ENCODE data around the gene SLC30A4.
"Not testable (repeated sequence)": the region's sequence is repeated elsewhere in the genome, so short reads cannot be mapped to it uniquely, and the experiment has no call there.

Gene SLC30A4, protein sequence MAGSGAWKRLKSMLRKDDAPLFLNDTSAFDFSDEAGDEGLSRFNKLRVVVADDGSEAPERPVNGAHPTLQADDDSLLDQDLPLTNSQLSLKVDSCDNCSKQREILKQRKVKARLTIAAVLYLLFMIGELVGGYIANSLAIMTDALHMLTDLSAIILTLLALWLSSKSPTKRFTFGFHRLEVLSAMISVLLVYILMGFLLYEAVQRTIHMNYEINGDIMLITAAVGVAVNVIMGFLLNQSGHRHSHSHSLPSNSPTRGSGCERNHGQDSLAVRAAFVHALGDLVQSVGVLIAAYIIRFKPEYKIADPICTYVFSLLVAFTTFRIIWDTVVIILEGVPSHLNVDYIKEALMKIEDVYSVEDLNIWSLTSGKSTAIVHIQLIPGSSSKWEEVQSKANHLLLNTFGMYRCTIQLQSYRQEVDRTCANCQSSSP

DNA sequence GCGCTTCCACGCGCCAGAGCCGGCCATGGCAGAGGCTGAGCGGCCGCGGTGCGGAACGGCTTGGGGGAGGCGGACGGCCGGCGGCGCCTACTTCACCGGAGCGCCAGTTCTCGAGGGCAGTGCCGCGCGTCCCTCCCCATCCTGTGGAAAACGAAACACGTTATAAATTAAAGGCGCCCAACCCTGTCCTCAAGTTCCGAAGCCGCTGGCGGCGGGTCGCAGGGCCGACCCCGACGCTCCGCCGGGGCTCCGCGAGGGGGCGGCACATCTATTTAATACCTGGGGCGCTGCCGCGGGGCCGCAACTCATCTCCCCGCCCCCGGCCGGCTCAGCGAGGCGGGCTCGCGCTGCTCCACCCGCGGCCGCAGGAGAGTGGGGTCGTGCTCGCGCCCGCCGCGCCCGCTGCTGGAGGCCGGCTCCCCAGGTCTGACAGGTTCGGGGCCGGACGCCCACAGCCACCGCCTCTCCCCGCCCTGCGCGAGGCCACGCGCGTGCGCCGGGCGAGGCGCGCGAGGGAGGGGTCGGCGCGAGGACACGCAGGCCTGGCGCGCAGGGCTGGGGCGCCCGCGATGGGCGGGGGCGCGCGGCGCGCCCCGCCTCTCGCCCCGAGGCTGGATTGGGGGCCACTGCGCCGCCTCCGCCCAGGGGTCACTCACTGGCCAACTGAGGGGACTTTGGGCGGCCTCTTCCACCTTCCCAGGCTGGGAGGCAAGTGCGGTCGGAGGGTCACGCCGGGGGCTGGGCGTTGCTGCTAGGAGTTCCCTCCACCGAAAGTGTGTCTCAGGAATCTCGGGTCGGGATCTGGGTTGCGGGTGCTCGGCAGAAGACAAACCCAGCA lies at the start of gene SLC30A4:
Gene SLC30A4, minus strand, starts transcription at position 428 of the 838 bp plus-strand sequence. Its CDS starts 401 bp downstream, at position 27.
- no peak for FAIRE-seq

DNA sequence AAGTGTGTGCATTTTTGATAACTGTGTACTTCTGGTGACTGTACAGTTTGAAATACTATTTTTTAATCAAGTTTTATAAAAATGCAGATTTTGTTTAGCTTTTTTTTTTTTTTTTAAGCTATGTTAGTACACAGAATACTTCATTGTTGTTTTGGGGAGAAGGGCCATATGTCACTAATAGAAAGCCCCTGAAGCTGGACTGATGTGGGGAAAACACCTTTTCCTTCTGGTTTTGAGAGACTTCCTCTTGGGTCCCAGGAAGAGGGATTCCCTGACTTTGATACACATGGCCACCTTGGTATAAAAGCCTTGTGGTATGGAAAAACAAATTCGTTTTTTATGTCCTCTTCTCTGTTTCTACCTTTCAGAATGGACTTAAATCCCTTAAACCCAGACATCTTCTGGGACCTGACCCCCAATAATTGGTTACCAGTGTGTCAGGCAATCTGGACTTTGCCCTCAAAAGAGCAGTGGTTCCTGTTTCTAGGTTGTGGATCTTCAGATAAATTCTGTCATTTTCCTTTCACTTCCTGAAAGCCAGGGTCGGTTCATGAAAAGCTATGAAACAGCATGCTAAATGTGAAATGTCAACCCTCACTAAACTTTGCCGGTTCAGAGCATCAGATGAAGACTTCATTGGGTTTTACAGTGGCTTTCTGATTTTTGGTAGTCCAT lies 33.5 kb upstream of the SLC30A4 start:
- FAIRE-seq, result no peak

DNA sequence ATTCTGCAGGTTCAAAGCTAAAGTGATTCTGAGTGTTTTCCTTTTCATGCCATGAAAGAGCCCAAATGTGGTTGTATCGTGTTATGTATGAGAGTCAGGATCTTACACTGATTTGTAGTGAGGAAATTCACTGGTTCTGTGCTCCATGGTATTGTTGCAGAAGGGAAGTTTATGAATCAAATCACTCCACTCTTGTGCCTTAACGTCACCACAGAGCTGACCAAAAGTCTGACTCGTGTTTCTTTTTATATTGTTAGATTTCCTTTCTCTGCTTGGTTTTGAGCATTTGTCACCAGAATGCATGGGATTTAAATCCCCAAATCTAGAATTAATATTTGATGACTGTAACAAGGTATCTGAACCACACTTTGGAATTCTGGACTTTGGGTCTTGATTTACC lies 29.1 kb upstream of the SLC30A4 start:
- no peak for FAIRE-seq

DNA sequence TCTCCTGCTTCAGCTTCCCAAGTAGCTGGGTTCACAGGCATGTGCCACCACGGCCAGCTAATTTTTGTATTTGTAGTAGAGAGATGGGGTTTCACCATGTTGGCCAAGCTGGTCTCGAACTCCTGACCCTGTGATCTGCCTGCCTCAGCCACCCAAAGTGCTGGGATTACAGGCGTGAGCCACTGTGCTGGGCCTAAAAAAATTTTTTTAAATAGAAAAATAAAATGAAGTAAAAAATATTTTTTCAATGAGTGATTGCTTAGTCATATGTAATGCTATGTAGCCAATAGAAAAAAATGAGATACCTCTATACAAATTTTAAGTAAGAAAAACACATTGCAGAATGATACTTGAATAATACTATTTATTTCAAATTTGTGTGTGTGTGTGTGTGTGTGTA lies 27.9 kb upstream of the SLC30A4 start:
- FAIRE-seq, result no peak

DNA sequence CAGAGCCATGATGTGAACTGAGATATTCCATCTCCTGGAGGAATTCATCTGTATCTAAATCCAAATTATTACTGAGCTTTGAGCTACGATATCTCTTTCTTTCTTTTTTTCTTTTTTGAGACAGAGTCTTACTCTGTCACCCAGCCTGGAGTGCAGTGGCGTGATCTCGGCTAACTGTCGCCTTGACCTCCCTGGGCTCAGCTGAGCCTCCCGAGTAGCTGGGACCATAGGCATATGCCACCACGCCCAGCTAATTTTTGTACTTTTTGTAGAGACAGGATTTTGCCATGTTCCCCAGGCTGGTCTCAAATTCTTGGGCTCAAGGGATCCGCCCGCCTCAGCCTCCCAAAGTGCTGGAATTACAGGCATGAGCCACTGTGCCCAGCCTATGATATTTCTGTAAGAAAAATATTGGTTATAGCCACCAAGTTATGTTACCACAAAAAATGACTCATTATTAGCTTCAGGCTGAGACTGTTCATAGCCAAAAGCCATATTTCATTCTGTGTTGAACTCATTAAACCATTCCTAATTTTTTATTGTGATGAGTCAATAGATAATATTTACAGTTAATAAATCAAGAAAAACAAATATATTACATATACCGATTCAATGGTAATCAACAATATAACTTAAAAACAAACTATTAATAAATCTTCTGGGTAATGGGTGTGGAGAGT lies 27.1 kb upstream of the SLC30A4 start:
- no peak for FAIRE-seq

DNA sequence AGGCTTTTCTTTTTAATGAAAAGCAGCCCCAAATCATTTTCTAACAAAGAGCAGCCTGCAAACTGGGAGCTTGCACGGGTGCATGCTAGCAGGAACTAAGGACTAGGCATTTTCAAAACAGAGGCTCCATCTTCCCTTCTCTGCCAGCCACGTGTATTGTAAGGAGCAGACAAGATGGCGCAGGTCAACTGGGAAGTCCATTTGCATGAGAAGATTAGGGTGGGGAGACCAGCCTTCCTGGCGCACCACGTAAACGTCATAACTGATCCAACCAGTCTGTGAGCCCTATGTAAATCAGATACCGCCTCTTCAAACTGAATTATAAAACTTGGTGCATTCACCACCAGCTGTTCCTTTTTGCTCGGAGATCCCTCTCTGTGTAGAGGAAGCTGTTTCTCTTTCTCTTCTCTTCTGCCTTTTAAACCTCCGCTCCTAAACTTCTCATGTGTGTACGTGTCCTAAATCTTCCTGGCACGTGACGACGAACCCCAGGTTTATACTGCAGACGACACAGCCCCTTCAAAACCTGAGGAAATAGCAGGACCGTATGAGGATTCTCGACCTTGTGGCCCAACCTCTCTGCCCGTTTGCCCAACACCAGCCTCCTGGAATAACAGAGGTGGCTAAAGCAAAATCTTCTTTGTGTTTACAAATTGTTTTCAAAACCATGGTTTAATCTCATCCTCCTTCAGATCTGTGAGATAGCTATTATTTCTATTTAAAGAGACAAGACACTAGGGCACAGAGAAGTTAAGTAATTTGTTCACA lies 26.4 kb upstream of the SLC30A4 start:
- FAIRE-seq, result no peak

DNA sequence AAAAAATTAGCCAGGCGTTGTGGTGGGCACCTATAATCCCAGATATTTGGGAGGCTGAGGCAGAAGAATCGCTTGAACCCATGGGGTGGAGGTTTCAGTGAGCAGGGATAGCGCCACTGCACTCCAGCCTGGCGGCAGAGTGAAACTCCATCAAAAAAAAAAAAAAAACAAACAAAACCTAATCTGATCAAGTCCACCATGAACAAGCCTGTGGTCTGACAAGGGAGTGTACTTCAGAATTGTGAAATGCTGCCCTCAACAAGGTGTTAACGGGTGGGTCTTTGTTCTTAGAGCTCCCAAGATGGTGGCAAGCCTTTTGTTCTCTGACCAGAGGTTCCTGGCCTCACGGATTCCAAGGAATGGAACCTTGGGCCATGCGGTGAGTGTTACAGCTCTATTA lies 24.2 kb upstream of the SLC30A4 start:
- no peak for FAIRE-seq

DNA sequence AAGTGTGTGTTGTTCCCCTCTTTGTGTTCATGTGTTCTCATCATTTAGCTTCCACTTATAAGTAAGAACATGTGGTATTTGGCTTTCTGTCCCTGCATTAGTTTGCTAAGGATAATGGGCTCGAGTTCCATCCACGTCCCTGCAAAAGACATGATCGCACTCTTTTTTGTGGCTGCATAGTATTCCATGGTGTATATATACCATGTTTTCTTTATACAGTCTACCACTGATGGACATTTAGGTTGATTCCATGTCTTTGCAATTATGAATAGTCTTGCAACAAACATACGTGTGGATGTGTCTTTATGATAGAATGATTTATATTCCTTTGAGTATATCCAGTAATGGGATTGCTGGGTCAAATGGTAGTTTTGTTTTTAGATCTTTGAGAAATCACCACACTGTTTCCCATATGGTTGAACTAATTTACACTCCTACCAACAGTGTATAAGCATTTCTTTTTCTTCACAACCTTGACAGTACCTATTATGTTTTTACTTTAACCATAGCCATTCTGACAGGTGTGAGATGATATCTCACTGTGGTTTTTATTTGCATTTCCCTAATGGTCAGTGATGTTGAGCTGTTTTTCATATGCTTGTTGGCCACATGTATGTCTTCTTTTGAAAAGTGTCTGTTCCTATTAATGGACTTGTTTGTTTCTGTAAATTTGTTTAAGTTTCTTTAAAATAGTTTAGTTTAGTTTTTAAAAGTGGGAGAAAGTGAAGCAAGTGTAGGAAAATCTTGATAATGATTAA lies 21.9 kb upstream of the SLC30A4 start:
- FAIRE-seq, result no peak

DNA sequence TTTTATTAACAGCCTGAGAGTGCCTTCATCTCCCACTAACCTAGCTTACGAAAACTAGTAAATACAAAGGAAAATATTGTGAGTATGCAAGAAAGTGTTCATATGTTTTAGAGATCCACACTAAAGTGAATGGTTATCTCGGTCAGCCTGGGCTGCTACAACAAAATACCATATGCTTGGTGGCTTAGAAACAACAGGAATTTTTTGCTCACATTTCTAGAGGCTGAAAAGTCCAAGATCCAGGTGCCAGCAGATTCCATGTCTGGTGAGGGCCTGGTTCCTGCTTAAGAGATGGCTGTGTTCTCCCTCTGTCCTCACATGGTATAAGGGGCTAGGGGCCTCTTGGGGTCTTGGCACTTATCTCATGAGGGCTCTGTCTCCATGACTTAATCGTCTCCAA lies 20.5 kb upstream of the SLC30A4 start:
- FAIRE-seq, result no peak

DNA sequence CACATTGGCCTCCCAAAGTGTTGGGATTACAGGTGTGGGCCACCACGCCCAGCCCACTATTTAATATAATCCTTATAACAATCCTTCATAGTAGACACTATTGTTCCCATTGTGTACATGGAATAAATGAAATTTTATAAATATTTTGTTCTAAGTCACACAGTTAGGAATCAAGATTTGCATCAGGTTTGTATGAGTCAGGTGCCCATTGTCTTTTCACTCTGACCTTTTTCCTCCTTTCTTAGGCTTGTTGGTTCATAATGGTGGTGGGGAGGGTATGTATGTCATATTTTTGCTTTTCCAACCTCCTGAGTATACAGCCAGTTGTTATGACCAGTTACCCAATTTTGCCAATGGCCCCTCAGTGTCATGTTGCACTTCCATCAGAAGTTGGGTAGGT lies 18.0 kb upstream of the SLC30A4 start:
- FAIRE-seq, result no peak

DNA sequence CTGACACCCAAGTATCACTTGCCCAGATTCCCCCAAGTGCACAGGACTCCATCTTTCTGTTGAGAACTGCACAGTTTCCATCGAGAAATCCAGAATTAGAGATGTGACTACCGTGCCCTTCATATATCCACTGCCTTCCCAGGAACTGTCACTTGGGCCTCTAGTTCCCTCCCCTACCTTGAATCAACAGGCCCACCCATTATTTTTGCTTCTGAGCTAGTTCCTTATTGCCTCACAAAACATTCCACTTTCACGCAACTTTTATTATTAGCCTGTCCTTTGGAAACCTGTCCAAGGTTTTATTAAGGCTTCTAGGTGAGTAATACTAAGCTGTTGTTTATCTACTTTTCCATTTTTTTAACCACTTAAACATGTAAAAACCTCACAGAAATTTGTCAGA lies 17.1 kb upstream of the SLC30A4 start:
- FAIRE-seq, result no peak

DNA sequence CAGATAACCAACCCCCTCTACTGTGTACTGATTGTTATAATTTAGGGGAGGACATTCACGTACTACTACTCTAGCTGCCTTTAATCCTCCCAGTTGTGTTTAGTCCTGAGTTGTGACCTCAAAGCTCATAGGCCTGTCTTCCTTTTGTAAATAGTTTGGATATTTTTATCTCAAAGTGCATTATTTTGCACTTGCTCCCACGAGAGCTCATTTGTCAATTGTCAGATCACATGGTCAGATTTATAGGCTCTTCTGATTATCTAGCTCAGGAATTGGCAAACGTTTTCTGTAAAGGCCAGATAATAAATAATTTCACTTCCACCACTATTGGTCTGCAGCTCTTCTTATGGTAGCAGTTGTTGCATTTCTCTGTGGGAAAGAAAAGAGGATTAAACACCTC lies 14.4 kb upstream of the SLC30A4 start:
- no peak for FAIRE-seq

DNA sequence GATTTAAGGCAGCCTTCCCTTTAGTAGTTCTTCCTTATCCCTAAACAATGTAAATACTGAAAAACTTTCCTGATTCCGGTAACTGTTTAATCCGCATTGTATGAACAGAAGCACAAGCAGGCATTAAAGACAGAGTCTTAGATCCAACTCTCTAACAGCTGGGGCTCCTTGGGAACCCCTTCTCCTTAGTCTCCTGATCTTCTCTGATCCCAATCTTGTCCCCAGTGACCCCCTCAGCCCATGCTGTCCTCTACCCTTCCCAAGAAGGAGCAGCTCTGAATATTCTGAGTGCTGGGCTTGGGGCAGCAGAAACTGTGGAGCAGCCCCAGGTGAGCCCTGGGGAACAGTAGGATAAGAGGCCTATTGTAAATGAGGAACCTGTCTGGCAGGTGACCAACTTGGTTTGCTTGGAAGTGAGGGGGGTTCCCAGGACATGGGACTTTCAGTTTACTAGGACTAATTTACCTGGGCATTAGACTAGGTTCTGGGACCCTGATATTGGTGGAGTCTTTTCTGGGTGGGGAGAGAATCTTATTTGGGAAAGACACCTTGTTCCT lies 13.0 kb upstream of the SLC30A4 start:
- FAIRE-seq, result no peak

DNA sequence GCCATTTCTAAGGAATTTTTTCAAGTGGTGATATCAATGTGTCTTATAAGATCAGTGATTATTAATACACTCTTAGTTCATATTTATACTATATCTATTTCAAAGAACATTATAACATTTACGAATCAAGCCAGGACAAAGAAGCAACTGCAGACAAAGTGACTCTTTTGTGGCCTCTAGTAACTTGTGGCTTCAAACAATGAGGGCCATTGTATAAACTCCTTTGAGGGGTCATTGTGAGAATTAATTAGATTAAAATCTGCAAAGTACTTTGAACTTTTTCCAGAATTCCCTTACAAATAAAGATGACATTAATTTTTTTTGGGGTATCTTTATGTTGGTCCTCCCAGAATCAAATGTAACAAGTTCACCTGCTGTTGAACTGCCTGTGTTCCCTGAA lies 12.3 kb upstream of the SLC30A4 start:
- FAIRE-seq, result no peak

DNA sequence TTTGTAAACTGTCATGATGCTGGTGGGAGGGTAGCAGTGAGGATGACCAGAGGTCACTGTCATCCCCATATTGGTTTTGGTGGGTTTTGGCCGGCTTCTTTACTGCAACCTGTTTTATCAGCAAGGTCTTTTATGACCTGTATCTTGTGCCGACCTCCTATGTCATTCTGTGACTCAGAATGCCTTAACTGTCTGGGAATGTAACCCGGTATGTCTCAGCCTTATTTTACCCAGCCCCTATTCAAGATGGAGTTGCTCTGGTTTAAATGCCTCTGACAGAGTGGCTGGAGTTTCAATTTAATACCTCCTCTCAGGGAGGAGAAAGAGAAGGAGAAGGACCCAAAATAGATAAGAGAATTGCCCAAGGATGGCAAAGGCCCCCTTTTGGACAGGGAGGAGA lies 10.3 kb upstream of the SLC30A4 start:
- FAIRE-seq, result not testable (repeated sequence)

DNA sequence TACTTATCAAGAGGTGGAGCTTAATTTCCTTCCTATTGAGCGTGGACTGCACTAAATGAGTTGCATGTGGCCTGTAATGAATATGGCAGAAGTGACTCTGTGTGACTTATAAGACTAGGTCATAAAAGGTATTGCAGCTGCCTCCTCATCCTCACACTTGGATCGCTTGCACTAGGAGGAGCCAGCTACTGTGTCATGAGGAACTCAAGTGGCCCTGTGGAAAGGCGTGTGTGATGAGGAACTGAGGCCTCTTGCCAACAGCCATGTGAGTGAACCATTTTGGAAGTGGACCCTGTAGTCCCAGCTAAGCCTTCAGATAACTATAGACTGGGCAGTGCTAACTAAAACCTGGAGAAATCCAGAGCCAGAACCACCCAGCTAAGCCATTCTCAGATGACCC lies 7.1 kb upstream of the SLC30A4 start:
- no peak for FAIRE-seq

DNA sequence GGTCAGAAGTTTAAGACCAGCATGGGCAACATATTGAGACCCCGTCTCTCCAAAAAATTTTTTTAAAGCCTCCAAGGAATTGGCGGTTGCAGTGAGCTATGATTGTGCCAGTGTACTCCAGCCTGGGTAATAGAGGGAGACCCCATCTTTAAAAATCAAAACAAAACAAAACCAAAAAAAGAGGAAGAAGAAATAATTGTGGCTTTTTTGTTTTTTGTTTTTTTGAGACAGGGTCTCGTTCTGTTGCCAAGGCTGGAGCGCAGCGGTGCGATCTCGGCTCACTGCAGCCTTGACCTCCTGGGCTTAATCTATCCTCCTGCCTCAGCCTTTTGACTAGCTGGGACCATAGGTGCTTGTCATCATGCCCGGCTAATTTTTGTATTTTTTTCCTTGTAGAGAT lies 4.5 kb upstream of the SLC30A4 start:
- no peak for FAIRE-seq

DNA sequence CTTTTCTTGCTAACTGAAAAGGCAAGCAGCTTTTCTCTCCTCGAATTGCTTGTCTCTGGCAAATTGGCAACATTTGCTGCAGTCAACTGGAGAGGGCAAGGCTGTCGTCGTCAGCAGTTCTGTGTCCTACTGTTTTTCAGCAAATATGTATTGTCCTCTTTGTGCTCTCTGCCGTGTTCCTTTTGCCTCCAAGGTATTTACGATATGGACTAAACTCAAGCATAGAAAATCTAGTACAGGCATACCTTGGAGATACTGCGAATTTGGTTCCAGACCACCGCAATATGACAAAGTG lies 558 bp upstream of the SLC30A4 start:
- no peak for FAIRE-seq

DNA sequence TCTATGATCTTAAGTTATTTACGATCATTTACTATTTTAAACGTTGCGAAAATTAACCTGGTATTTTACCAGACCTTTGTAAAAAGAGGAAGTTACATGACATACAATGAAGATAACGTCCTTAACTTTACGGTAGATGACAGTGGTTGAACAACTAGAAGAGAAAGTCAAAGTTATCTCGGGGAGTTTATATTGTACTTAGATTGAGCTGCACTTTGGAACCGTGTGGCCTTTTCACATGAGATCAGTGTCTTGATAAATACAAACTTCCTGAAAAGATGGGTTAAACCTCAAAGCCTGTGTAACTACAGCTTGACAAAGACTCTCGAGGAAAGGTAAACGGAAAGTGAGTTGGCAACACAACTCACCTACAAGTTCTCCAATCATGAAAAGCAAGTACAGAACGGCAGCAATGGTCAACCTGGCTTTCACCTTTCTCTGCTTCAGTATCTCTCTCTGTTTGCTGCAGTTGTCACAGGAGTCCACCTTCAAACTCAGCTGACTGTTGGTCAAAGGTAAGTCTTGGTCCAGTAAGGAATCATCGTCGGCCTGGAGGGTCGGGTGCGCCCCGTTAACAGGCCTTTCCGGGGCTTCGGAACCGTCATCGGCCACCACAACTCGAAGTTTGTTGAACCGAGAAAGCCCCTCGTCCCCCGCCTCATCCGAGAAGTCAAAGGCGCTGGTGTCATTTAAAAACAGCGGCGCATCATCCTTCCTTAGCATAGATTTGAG lies 793 bp downstream of the SLC30A4 start:
- no peak for FAIRE-seq

DNA sequence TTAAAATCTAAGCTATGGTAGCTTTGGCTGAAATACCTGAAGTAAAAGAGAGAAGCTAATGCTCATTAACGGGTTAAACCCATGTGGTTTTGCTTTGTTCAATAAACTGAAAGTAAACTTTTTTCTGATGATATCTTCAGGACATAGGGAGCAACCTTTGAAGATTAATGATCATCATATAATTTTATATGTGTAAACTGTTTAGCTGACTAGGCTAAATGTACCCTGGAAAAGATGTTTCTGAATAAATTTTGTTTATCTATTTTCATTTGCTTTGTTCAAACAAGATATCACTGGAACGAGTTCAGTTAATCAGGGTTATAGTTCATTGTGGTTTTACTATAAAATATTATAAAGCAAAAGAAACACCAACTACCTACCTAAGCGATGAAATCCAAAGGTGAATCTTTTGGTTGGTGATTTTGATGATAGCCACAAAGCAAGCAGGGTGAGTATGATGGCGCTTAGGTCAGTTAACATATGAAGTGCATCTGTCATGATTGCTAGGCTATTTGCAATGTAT lies 11.7 kb downstream of the SLC30A4 start:
- no peak for FAIRE-seq

Measured in TTC549 (cell line).